ENCODE measurements around the gene KAT14.
"Not testable (repeated sequence)": the region's sequence is repeated elsewhere in the genome, so short reads cannot be mapped to it uniquely, and the experiment has no call there.

KAT14 gene

DNA sequence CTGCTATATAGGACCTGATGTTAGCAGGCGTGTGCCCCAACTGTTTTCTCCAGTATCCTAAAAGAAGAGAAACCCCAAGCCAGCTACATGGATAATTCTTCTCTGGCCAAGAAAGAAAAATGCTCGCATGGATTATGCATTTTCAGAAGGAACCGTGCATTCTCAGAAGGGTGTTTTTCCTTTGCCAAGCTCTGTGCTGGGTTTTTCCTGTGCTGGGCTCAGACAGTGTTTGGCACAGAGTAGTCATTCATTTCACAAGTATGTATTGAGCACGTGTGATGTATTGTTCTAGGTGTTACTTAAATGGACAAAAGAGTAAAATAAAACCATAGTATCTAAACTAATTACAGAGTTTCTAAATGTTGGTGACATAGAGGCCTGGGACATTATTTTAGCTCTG lies 88.0 kb downstream of the KAT14 start:
- DNase-seq: no peak

DNA sequence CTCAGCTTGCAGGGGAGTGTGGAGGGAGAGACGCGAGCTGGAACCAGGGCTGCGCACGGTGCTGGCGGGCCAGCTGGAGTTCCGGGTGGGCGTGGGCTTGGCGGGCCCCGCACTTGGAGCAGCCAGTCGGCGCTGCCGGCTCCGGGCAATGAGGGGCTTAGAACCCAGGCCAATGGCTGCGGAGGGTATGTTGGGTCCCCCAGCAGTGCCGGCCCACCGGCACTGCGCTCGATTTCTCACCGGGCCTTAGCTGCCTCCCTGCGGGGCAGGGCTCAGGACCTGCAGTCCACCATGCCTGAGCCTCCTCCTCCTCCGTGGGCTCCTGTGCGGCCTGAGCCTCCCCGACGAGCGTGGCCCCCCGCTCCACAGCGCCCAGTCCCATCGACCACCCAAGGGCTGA lies 89.1 kb downstream of the KAT14 start:
- not testable (repeated sequence) for DNase-seq

DNA sequence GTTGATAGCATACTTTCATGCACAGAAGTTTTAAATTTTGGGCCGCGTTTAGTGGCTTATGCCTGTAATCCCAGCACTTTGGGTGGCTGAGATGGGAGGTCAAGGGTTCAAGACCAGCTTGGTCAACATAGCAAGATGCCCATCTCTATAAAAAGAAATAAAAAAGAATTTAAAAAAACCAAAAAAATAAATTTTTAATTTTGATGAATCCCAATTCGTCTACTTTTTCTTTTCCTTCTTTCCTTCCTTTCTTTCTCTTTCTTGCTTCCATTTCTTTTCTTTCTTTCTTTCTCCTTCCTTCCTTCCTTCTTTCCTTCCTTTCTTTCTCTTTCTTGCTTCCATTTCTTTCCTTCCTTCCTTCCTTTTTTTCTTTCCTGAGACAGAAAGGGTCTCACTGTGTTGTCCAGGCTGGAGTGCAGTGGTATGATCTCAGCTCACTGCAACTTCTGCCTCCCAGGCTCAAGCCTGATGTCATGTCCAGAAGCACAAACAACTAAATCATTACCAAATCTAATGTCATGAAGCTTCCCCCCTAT lies 95.8 kb downstream of the KAT14 start:
- DNase-seq: no peak
